ENCODE measurements around the gene SLC29A3.

Gene SLC29A3

GRCh38 chr10:71301371-71301916, 17.6 kb upstream of the SLC29A3 start:
- DNase-seq = no peak

GRCh38 chr10:71302451-71302850, 16.6 kb upstream of the SLC29A3 start:
- no peak for DNase-seq

- peak; percentile 16 for DNase-seq
Measured at GRCh38 chr10:71302874-71303568, 16.0 kb upstream of the SLC29A3 start.

- DNase-seq = no peak
Measured at GRCh38 chr10:71303569-71303907, 15.5 kb upstream of the SLC29A3 start.

- no peak for DNase-seq
Measured at GRCh38 chr10:71304914-71305313, 14.1 kb upstream of the SLC29A3 start.

- no peak for DNase-seq
Measured at GRCh38 chr10:71306979-71307378, 12.1 kb upstream of the SLC29A3 start.

- DNase-seq = no peak
Measured at GRCh38 chr10:71307469-71308085, 11.5 kb upstream of the SLC29A3 start.

GRCh38 chr10:71308244-71308643, 10.8 kb upstream of the SLC29A3 start:
- no peak for DNase-seq

- DNase-seq = no peak
Measured at GRCh38 chr10:71308985-71309384, 10.1 kb upstream of the SLC29A3 start.

GRCh38 chr10:71309919-71310318, 9.1 kb upstream of the SLC29A3 start:
- DNase-seq = no peak

- DNase-seq = no peak
Measured at GRCh38 chr10:71312220-71312619, 6.8 kb upstream of the SLC29A3 start.

- DNase-seq = no peak
Measured at GRCh38 chr10:71312811-71313789, 6.0 kb upstream of the SLC29A3 start.

- DNase-seq = peak; percentile 52
Measured at GRCh38 chr10:71314028-71314693, 4.9 kb upstream of the SLC29A3 start.

- no peak for DNase-seq
Measured at GRCh38 chr10:71314694-71315225, 4.3 kb upstream of the SLC29A3 start.

GRCh38 chr10:71316056-71316785, 2.8 kb upstream of the SLC29A3 start:
- no peak for DNase-seq

GRCh38 chr10:71316786-71317160, 2.3 kb upstream of the SLC29A3 start:
- no peak for DNase-seq

GRCh38 chr10:71317739-71318138, 1.3 kb upstream of the SLC29A3 start:
- DNase-seq = no peak

- no peak for DNase-seq
Measured at GRCh38 chr10:71319800-71320392, 837 bp downstream of the SLC29A3 start.

GRCh38 chr10:71320592-71320991, 1.5 kb downstream of the SLC29A3 start:
- DNase-seq = no peak

GRCh38 chr10:71321386-71321785, 2.3 kb downstream of the SLC29A3 start:
- DNase-seq = no peak

GRCh38 chr10:71323407-71323806, 4.3 kb downstream of the SLC29A3 start:
- DNase-seq = no peak
